Nephron (organoid): ENCODE results near the gene CDH12.

Source experiments
- H3K27ac Mint-ChIP-seq, 3 experiments: 2 replicates each; pipeline ENCODE4 v1.8.0; 2020; ENCODE audit warnings: mixed read lengths in 3 of 3, mild to moderate bottlenecking in 2 of 3, moderate library complexity in 1 of 3
- H3K27me3 Mint-ChIP-seq: 2 replicates; pipeline ENCODE4 v1.8.0; 2021; ENCODE audit warnings: low read depth, mild to moderate bottlenecking, moderate library complexity, mixed read lengths
- H3K36me3 Mint-ChIP-seq: 2 replicates; pipeline ENCODE4 v1.8.0; 2020; ENCODE audit warnings: low read depth, mixed read lengths
- H3K4me1 Mint-ChIP-seq: 2 replicates; pipeline ENCODE4 v1.8.0; 2020; ENCODE audit warnings: mixed read lengths
- H3K4me3 Mint-ChIP-seq, 3 experiments: 2 replicates each; pipeline ENCODE4 v1.8.0; 2020; ENCODE audit warnings: mild to moderate bottlenecking in 3 of 3, mixed read lengths in 3 of 3, moderate library complexity in 2 of 3
- H3K9me3 Mint-ChIP-seq: 2 replicates; pipeline ENCODE4 v1.8.0; 2020; ENCODE audit warnings: mixed read lengths
- CTCF ChIP-seq, 3 experiments: fragments of 200-600 bp; sonication (generic); IDR thresholded peaks; one replicate each; pipeline ENCODE4 v1.5.0; 2021; ENCODE audit warnings: antibody characterized with exemption in 3 of 3; ENCODE audit not compliant: unreplicated experiment in 3 of 3

CDH12 gene

GRCh38 chr5:22844636-22845035 is 8.5 kb downstream of the CDH12 start:
- Mint-ChIP-seq H3K4me1 (no peaks in the 10 kb centered on the region), H3K36me3 (no peaks in the 10 kb centered on the region), H3K27ac (no peak overlapping the region), H3K4me3 (no peak overlapping the region), H3K27me3 (peaks cover 8% of the 10 kb centered on the region), H3K9me3 (no peaks in the 10 kb centered on the region)
- TF ChIP-seq CTCF (IDR thresholded peaks at IDR 0.05; ENCODE audit: unreplicated experiment in 3 of 3): no peak

GRCh38 chr5:22844155-22844554 is 9.0 kb downstream of the CDH12 start:
- no peak overlapping the region for H3K27ac Mint-ChIP-seq
- H3K4me3 Mint-ChIP-seq: no peak overlapping the region
- H3K9me3 Mint-ChIP-seq: no peaks in the 10 kb centered on the region
- no peak for TF ChIP-seq CTCF (IDR thresholded peaks at IDR 0.05; ENCODE audit: unreplicated experiment in 3 of 3)
- peaks cover 8% of the 10 kb centered on the region for H3K27me3 Mint-ChIP-seq
- no peaks in the 10 kb centered on the region for H3K36me3 Mint-ChIP-seq
- no peaks in the 10 kb centered on the region for H3K4me1 Mint-ChIP-seq

- no peak overlapping the region for H3K27ac Mint-ChIP-seq
Observed at GRCh38 chr5:22842574-22842973, 10.6 kb downstream of the CDH12 start.

GRCh38 chr5:22837803-22838202 is 15.3 kb downstream of the CDH12 start:
- Mint-ChIP-seq H3K4me3 (no peak overlapping the region), H3K9me3 (no peaks in the 10 kb centered on the region), H3K36me3 (no peaks in the 10 kb centered on the region), H3K4me1 (no peaks in the 10 kb centered on the region), H3K27ac (no peak overlapping the region), H3K27me3 (no peaks in the 10 kb centered on the region)
- TF ChIP-seq CTCF (IDR thresholded peaks at IDR 0.05; ENCODE audit: unreplicated experiment in 3 of 3): no peak

More at GRCh38 chr5:22842574-22842973, 10.6 kb downstream of the CDH12 start:
- no peaks in the 10 kb centered on the region for H3K27me3 Mint-ChIP-seq
- TF ChIP-seq CTCF (IDR thresholded peaks at IDR 0.05; ENCODE audit: unreplicated experiment in 3 of 3): no peak
- H3K36me3 Mint-ChIP-seq: no peaks in the 10 kb centered on the region
- H3K4me3 Mint-ChIP-seq: no peak overlapping the region
- H3K4me1 Mint-ChIP-seq: no peaks in the 10 kb centered on the region
- no peaks in the 10 kb centered on the region for H3K9me3 Mint-ChIP-seq

GRCh38 chr5:22835686-22836085 is 17.5 kb downstream of the CDH12 start:
- Mint-ChIP-seq H3K36me3 (no peaks in the 10 kb centered on the region), H3K4me1 (no peaks in the 10 kb centered on the region), H3K9me3 (no peaks in the 10 kb centered on the region), H3K4me3 (no peak overlapping the region), H3K27me3 (no peaks in the 10 kb centered on the region), H3K27ac (no peak overlapping the region)
- TF ChIP-seq CTCF (IDR thresholded peaks at IDR 0.05; ENCODE audit: unreplicated experiment in 3 of 3): no peak

GRCh38 chr5:22793463-22793862 is 59.7 kb downstream of the CDH12 start:
- Mint-ChIP-seq H3K27me3 (no peaks in the 10 kb centered on the region), H3K36me3 (no peaks in the 10 kb centered on the region), H3K4me3 (no peak overlapping the region), H3K9me3 (no peaks in the 10 kb centered on the region), H3K4me1 (no peaks in the 10 kb centered on the region), H3K27ac (no peak overlapping the region)
- TF ChIP-seq CTCF (IDR thresholded peaks at IDR 0.05; ENCODE audit: unreplicated experiment in 3 of 3): no peak
